HG03175 (cell line): ENCODE data around the gene PARP8.

Experiments used
- ATAC-seq: cut with Tn5 transposase; IDR thresholded peaks from one replicate; pipeline ENCODE4 v1.9.1; 2021; ENCODE audit warnings: mild to moderate bottlenecking, moderate library complexity; ENCODE audit not compliant: unreplicated experiment

The PARP8 gene

DNA sequence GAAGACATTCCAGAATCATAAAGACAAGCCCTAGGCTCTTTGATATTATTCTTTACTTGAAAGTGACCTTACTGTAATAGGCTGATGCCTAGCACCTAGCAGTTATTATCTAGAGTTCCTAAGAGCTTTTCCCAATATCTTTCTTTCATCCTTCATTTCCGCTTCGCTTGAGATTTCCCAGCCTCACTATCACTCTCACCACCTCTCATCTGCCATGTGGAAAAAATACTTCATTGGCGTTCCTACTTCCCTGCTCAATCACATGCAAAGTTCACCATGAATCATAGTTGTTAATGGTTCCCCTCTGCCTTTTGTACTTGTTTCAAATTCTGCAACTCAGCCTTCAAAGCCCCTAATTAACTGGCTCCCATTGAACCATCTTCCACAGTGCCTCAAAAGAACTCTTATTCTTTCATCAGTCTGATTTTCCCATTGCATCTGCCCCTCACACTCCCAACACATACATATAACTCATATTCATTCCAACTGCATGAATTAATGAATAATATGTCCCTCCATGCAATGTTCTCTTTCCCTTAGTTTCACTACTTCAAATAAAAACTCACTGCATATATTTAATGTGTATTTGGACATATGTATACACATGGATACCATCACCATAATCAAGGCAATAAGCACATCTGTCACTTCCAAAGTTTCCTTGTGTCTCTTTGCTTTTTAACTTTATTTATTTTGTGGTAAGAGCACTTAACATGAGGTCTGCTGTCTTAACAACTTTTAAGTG, 221.6 kb downstream of the PARP8 start:
- no peak for ATAC-seq

DNA sequence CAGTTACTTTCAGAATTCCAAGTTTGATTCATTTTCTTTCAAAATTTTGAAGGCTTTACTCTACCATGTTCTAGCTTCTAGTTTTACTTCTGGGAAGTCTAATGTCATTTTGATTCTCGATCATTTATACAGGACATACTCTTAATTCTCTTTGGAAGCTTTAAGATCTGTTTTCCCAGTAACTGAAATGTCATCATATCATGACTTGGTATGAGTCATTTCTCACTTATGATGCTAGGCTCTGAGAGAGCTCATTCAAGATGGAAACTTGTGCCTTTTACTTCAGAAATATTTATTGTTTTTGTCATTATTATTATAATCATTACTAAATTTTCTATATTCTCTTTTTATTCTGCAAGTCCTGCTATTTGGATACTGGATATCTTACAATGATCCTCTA, 222.3 kb downstream of the PARP8 start:
- ATAC-seq = no peak

DNA sequence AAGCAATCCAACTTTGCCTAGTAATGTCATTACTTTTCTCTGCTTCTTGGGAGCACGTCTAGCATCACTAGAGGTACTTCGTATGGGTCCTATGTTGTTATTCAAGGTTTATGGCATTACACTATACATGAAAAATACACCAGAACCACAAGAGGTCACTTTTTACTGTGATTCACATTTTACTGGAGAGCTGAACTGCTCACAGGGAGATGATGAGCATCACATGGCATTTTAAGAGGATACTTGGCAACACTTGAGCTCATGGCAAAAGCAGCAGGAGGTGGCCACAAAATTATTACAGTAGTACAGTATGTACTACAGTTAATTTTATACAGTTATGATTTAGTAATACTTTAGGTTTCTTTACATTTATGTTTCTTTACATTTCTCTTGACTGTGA, 223.4 kb downstream of the PARP8 start:
- no peak for ATAC-seq
